ENCODE data around the gene TTC7B.

The TTC7B gene

DNA sequence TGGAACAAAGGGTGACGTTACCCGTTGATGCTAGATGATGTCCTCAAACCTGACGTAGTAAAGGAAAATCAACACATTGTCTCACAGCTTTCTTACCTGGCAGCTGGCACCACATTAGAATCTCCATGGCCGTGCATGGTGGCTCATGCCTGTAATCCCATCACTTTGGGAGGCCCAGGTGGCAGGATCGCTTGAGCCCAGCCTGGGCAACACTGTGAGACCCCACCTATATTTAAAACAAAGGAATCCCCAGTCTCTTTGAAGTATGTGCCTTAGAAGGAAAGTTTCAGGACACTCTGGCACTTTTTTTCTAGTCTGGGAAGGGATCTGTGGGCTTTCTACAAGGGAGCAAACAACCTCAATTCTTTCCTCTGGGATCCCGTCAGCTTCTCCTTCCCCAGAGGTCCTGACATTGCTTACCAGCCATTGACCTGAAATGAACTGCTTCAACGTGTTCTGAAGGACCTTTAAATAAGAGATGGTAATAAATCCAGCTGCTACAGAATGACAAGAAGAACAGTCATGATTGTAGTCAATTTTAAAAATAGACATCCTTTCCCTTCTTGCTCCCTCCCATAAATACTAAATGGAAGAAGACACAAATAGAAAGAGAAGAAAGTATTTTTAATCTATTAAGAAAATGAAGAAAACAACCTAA, 33.7 kb upstream of the TTC7B start:
- H2BK120ac ChIP-seq (ENCODE audit: low read depth, low read length): no peak overlapping the region
- no peak overlapping the region for H2BK5ac ChIP-seq (ENCODE audit: low read length)
- H2AFZ ChIP-seq (ENCODE audit: low read length): no peak overlapping the region
- H3K4me3 ChIP-seq (ENCODE audit: low read length in 2 of 2): no peak overlapping the region
- H3K4me2 ChIP-seq (ENCODE audit: insufficient read depth, low read length, poor library complexity, severe bottlenecking): no peak overlapping the region
- H3K14ac ChIP-seq (ENCODE audit: low read length): no peak overlapping the region
- no peak overlapping the region for H3K9ac ChIP-seq (ENCODE audit: low read depth, low read length, poor library complexity)
- H2BK12ac ChIP-seq (ENCODE audit: low read length): no peak overlapping the region
- H2AK5ac ChIP-seq (ENCODE audit: low read depth, low read length): no peak overlapping the region
- no peak overlapping the region for H3K4ac ChIP-seq (ENCODE audit: low read length)
- no peaks in the 10 kb centered on the region for H3K36me3 ChIP-seq (replicated peaks in 1 of 2; ENCODE audit: control insufficient read depth in 2 of 2, insufficient read depth in 2 of 2, low read length in 2 of 2)
- H3K23ac ChIP-seq (ENCODE audit: low read depth, low read length, poor library complexity): no peak overlapping the region
- H3K27me3 ChIP-seq (ENCODE audit: control insufficient read depth in 3 of 3, insufficient read depth in 3 of 3, low read depth in 1 of 3, low read length in 3 of 3): no peaks in the 10 kb centered on the region
- H3K18ac ChIP-seq (ENCODE audit: low read length): no peak overlapping the region
- H3K4me1 ChIP-seq (ENCODE audit: control insufficient read depth in 2 of 2, insufficient read depth in 1 of 2, low read depth in 1 of 2, low read length in 2 of 2): peaks cover 2 to 4% of the 10 kb centered on the region in 2 donors
- H3K79me1 ChIP-seq (ENCODE audit: low read depth, low read length): no peaks in the 10 kb centered on the region
- no peak overlapping the region for H3K27ac ChIP-seq (replicated peaks; ENCODE audit: low read length)
- DNase-seq (ENCODE audit: low spot score): no peak
- no CpG with 5 or more reads among the region's 7 CpGs for WGBS, 2 donors (ENCODE audit: extremely low coverage in 2 of 2, insufficient read length in 2 of 2, insufficient replicate concordance in 1 of 2)
- no peak overlapping the region for H2BK15ac ChIP-seq (ENCODE audit: low read length)
- no peaks in the 10 kb centered on the region for H3K9me3 ChIP-seq (replicated peaks in 1 of 2; ENCODE audit: control insufficient read depth in 2 of 2, insufficient read depth in 1 of 2, low read depth in 1 of 2, low read length in 2 of 2)
- no peak overlapping the region for H4K91ac ChIP-seq (ENCODE audit: low read depth, low read length, poor library complexity)
- no peak overlapping the region for H4K8ac ChIP-seq (ENCODE audit: low read depth, low read length)

DNA sequence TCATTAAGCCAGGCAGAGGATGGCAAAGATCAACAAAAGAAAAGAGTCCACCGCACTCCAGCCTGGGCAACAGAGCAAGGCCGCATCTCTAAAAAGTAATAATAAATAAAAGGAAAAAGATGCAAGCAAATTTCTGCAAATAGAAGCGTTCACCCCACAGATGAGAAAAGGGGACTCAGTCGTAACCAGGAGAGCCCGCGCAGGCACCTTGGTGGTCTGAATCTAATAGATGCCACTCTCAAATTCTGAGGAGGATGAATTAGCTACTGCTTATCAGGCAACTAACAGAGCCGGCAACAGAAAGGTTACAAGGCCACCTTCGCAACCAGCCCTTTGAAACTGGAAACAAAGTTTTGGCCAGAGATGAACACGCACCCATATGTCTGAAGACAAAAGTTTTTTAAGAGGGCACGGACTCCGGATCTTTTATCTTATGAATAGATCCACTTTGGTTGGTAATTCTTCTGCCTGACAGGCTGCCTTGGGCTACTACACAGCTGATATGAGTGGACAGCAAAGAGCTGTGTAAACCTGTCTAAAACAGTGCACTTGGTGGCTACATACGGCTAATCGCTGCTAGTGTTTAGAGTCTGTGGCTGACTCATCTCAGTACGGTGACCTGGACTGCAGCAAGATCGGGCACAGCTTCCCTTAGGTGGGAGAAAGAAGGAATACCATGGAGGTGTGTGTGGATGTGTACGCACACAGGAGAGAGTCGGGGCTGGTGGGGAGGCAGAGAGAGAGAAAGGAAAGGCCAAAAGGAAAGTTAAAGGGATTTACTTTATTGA, 32.9 kb upstream of the TTC7B start:
- H3K18ac ChIP-seq (ENCODE audit: low read length): no peak overlapping the region
- no peak overlapping the region for H2BK15ac ChIP-seq (ENCODE audit: low read length)
- no peak overlapping the region for H3K4ac ChIP-seq (ENCODE audit: low read length)
- H2AK5ac ChIP-seq (ENCODE audit: low read depth, low read length): no peak overlapping the region
- H3K23ac ChIP-seq (ENCODE audit: low read depth, low read length, poor library complexity): no peak overlapping the region
- H3K79me1 ChIP-seq (ENCODE audit: low read depth, low read length): no peaks in the 10 kb centered on the region
- H3K27me3 ChIP-seq (ENCODE audit: control insufficient read depth in 3 of 3, insufficient read depth in 3 of 3, low read depth in 1 of 3, low read length in 3 of 3): no peaks in the 10 kb centered on the region
- H3K4me1 ChIP-seq (ENCODE audit: control insufficient read depth in 2 of 2, insufficient read depth in 1 of 2, low read depth in 1 of 2, low read length in 2 of 2): peaks cover 2 to 4% of the 10 kb centered on the region in 2 donors
- no peak overlapping the region for H3K4me2 ChIP-seq (ENCODE audit: insufficient read depth, low read length, poor library complexity, severe bottlenecking)
- no peak overlapping the region for H3K14ac ChIP-seq (ENCODE audit: low read length)
- H3K9ac ChIP-seq (ENCODE audit: low read depth, low read length, poor library complexity): no peak overlapping the region
- no peak overlapping the region for H4K91ac ChIP-seq (ENCODE audit: low read depth, low read length, poor library complexity)
- no peak overlapping the region for H2AFZ ChIP-seq (ENCODE audit: low read length)
- no peaks in the 10 kb centered on the region for H3K9me3 ChIP-seq (replicated peaks in 1 of 2; ENCODE audit: control insufficient read depth in 2 of 2, insufficient read depth in 1 of 2, low read depth in 1 of 2, low read length in 2 of 2)
- no peak overlapping the region for H2BK120ac ChIP-seq (ENCODE audit: low read depth, low read length)
- no CpG with 5 or more reads among the region's 17 CpGs for WGBS, 2 donors (ENCODE audit: extremely low coverage in 2 of 2, insufficient read length in 2 of 2, insufficient replicate concordance in 1 of 2)
- no peak overlapping the region for H3K4me3 ChIP-seq (ENCODE audit: low read length in 2 of 2)
- H4K8ac ChIP-seq (ENCODE audit: low read depth, low read length): no peak overlapping the region
- no peak overlapping the region for H2BK5ac ChIP-seq (ENCODE audit: low read length)
- no peaks in the 10 kb centered on the region for H3K36me3 ChIP-seq (replicated peaks in 1 of 2; ENCODE audit: control insufficient read depth in 2 of 2, insufficient read depth in 2 of 2, low read length in 2 of 2)
- DNase-seq (ENCODE audit: low spot score): no peak
- no peak overlapping the region for H3K27ac ChIP-seq (replicated peaks; ENCODE audit: low read length)
- H2BK12ac ChIP-seq (ENCODE audit: low read length): no peak overlapping the region

GRCh38 chr14:90846511-90846910, 30.3 kb upstream of the TTC7B start:
- Histone ChIP-seq H3K4me3 (ENCODE audit: low read length in 2 of 2) (no peak overlapping the region), H2AFZ (ENCODE audit: low read length) (no peak overlapping the region)
- no CpG with 5 or more reads among the region's 4 CpGs for WGBS, 2 donors (ENCODE audit: extremely low coverage in 2 of 2, insufficient read length in 2 of 2, insufficient replicate concordance in 1 of 2)

GRCh38 chr14:90844321-90844720, 28.1 kb upstream of the TTC7B start:
- Histone ChIP-seq H3K36me3 (replicated peaks in 1 of 2; ENCODE audit: control insufficient read depth in 2 of 2, insufficient read depth in 2 of 2, low read length in 2 of 2) (no peaks in the 10 kb centered on the region), H2AFZ (ENCODE audit: low read length) (no peak overlapping the region), H3K18ac (ENCODE audit: low read length) (no peak overlapping the region), H2BK12ac (ENCODE audit: low read length) (no peak overlapping the region), H3K4me2 (ENCODE audit: insufficient read depth, low read length, poor library complexity, severe bottlenecking) (no peak overlapping the region), H3K14ac (ENCODE audit: low read length) (no peak overlapping the region), H2BK15ac (ENCODE audit: low read length) (no peak overlapping the region), H3K79me1 (ENCODE audit: low read depth, low read length) (no peaks in the 10 kb centered on the region), H3K4me1 (ENCODE audit: control insufficient read depth in 2 of 2, insufficient read depth in 1 of 2, low read depth in 1 of 2, low read length in 2 of 2) (peaks cover 0 to under 1% of the 10 kb centered on the region in 2 donors), H2AK5ac (ENCODE audit: low read depth, low read length) (no peak overlapping the region), H4K91ac (ENCODE audit: low read depth, low read length, poor library complexity) (no peak overlapping the region), H3K4me3 (ENCODE audit: low read length in 2 of 2) (no peak overlapping the region), H3K9ac (ENCODE audit: low read depth, low read length, poor library complexity) (no peak overlapping the region), H3K23ac (ENCODE audit: low read depth, low read length, poor library complexity) (no peak overlapping the region), H3K4ac (ENCODE audit: low read length) (no peak overlapping the region), H4K8ac (ENCODE audit: low read depth, low read length) (no peak overlapping the region), H3K9me3 (replicated peaks in 1 of 2; ENCODE audit: control insufficient read depth in 2 of 2, insufficient read depth in 1 of 2, low read depth in 1 of 2, low read length in 2 of 2) (no peaks in the 10 kb centered on the region), H2BK5ac (ENCODE audit: low read length) (no peak overlapping the region), H3K27me3 (ENCODE audit: control insufficient read depth in 3 of 3, insufficient read depth in 3 of 3, low read depth in 1 of 3, low read length in 3 of 3) (no peaks in the 10 kb centered on the region), H2BK120ac (ENCODE audit: low read depth, low read length) (no peak overlapping the region), H3K27ac (replicated peaks; ENCODE audit: low read length) (no peak overlapping the region)
- WGBS, 2 donors (ENCODE audit: extremely low coverage in 2 of 2, insufficient read length in 2 of 2, insufficient replicate concordance in 1 of 2): no CpG with 5 or more reads among the region's 3 CpGs
- DNase-seq (ENCODE audit: low spot score): no peak

More at GRCh38 chr14:90846511-90846910, 30.3 kb upstream of the TTC7B start:
- no peak overlapping the region for H2BK12ac ChIP-seq (ENCODE audit: low read length)
- no peak overlapping the region for H3K9ac ChIP-seq (ENCODE audit: low read depth, low read length, poor library complexity)
- no peak overlapping the region for H3K18ac ChIP-seq (ENCODE audit: low read length)
- H3K9me3 ChIP-seq (replicated peaks in 1 of 2; ENCODE audit: control insufficient read depth in 2 of 2, insufficient read depth in 1 of 2, low read depth in 1 of 2, low read length in 2 of 2): no peaks in the 10 kb centered on the region
- no peak overlapping the region for H2AK5ac ChIP-seq (ENCODE audit: low read depth, low read length)
- DNase-seq (ENCODE audit: low spot score): no peak
- no peaks in the 10 kb centered on the region for H3K36me3 ChIP-seq (replicated peaks in 1 of 2; ENCODE audit: control insufficient read depth in 2 of 2, insufficient read depth in 2 of 2, low read length in 2 of 2)
- H2BK15ac ChIP-seq (ENCODE audit: low read length): no peak overlapping the region
- no peak overlapping the region for H2BK120ac ChIP-seq (ENCODE audit: low read depth, low read length)
- H2BK5ac ChIP-seq (ENCODE audit: low read length): no peak overlapping the region
- no peak overlapping the region for H3K4me2 ChIP-seq (ENCODE audit: insufficient read depth, low read length, poor library complexity, severe bottlenecking)
- no peak overlapping the region for H4K91ac ChIP-seq (ENCODE audit: low read depth, low read length, poor library complexity)
- H3K14ac ChIP-seq (ENCODE audit: low read length): no peak overlapping the region
- H4K8ac ChIP-seq (ENCODE audit: low read depth, low read length): no peak overlapping the region
- no peaks in the 10 kb centered on the region for H3K79me1 ChIP-seq (ENCODE audit: low read depth, low read length)
- peaks cover 2 to 4% of the 10 kb centered on the region in 2 donors for H3K4me1 ChIP-seq (ENCODE audit: control insufficient read depth in 2 of 2, insufficient read depth in 1 of 2, low read depth in 1 of 2, low read length in 2 of 2)
- H3K4ac ChIP-seq (ENCODE audit: low read length): no peak overlapping the region
- no peak overlapping the region for H3K23ac ChIP-seq (ENCODE audit: low read depth, low read length, poor library complexity)
- no peak overlapping the region for H3K27ac ChIP-seq (replicated peaks; ENCODE audit: low read length)
- no peaks in the 10 kb centered on the region for H3K27me3 ChIP-seq (ENCODE audit: control insufficient read depth in 3 of 3, insufficient read depth in 3 of 3, low read depth in 1 of 3, low read length in 3 of 3)
